ENCODE data around the gene ADPRHL1. TPM values are rescaled to one million over a fixed set of nuclear protein-coding genes. Genes with fewer than 3 reads are reported as not detected.
"Not testable (repeated sequence)": the region's sequence is repeated elsewhere in the genome, so short reads cannot be mapped to it uniquely, and the experiment has no call there.

ADPRHL1 gene
- total RNA-seq, 1 experiment from 2014 or later, result 3.9 TPM

DNA sequence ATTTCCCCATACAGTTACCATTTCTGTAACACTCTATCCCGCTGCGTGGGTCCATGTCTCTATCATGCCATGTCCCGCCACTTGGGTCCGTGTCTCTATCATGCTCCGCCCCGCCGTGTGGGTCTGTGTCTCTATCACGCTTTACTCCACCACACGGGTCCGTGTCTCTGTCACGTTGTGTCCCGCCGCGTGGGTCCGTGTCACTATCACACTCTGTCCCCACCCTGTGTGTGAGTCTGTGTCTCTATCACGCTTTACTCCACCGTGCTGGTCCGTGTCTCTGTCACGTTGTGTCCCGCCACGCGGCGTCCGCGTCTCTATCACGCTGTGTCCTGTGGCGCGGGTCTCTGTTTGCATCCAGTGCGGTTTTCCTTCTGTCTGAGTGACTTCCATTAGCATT lies 11.6 kb downstream of the ADPRHL1 start:
- TF ChIP-seq, protein P1, sequence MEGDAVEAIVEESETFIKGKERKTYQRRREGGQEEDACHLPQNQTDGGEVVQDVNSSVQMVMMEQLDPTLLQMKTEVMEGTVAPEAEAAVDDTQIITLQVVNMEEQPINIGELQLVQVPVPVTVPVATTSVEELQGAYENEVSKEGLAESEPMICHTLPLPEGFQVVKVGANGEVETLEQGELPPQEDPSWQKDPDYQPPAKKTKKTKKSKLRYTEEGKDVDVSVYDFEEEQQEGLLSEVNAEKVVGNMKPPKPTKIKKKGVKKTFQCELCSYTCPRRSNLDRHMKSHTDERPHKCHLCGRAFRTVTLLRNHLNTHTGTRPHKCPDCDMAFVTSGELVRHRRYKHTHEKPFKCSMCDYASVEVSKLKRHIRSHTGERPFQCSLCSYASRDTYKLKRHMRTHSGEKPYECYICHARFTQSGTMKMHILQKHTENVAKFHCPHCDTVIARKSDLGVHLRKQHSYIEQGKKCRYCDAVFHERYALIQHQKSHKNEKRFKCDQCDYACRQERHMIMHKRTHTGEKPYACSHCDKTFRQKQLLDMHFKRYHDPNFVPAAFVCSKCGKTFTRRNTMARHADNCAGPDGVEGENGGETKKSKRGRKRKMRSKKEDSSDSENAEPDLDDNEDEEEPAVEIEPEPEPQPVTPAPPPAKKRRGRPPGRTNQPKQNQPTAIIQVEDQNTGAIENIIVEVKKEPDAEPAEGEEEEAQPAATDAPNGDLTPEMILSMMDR (conservative IDR thresholded peaks at IDR 0.05; ENCODE audit: low read depth, low read length), result no peak
- TF ChIP-seq EZH2 (IDR thresholded peaks at IDR 0.05; ENCODE audit: borderline replicate concordance, low read depth, low read length, poor library complexity, severe bottlenecking), result no peak
- no TSS peak for BruUV-seq (replicated peaks)
- POLR2A ChIA-PET (ENCODE audit: low non-redundant PET), result no interaction called here
- Histone ChIP-seq H3K27ac (ENCODE audit: low read depth, low read length, poor library complexity, severe bottlenecking) (no peak overlapping the region), H3K36me3 (ENCODE audit: insufficient read depth, low read length, poor library complexity, severe bottlenecking) (no peaks in the 10 kb centered on the region), H3K27me3 (replicated peaks; ENCODE audit: insufficient read depth, low read depth, low read length, poor library complexity) (no peaks in the 10 kb centered on the region), H3K4me3 (ENCODE audit: low read depth, low read length, poor library complexity, severe bottlenecking) (no peak overlapping the region), H3K4me1 (ENCODE audit: insufficient read depth, low read length, poor library complexity, severe bottlenecking) (peaks cover 4% of the 10 kb centered on the region), H3K9me3 (ENCODE audit: low read depth, low read length, poor library complexity, severe bottlenecking) (no peaks in the 10 kb centered on the region)
- CTCF ChIA-PET, result no interaction called here
- intact Hi-C loops (cut with micrococcal nuclease; ENCODE audit: unreplicated experiment), result no loop called here
- no peak for DNase-seq (ENCODE audit: low spot score)

DNA sequence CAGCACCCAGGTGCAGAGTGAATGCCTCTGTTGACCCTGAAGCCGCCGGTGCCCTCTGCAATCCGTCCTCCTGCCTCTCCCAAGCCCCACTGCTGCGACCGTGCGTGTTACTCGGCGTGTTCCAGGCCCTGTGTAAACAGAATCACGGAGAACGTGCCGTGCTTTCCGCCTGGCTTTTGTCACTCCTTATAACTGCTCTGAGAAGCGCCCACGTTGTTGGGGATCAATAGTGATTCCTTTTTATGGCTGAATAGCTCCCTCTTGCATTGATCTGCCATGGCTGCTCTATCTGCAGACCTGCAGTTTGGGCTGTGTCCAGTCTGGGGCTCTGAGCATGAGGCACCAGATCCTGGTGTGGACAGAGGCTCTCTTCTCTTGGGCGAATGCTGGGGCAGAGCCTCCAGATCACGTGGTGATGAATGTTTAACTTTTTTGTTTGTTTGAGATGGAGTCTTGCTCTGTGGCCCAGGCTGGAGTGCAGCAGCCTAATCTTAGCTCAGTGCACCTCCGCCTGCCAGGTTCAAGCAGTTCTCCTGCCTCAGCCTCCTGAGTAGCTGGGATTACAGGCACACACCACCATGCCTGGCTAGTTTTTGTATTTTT lies 15.8 kb downstream of the ADPRHL1 start:
- Histone ChIP-seq H3K36me3 (ENCODE audit: insufficient read depth, low read length, poor library complexity, severe bottlenecking) (no peaks in the 10 kb centered on the region), H3K27ac (ENCODE audit: low read depth, low read length, poor library complexity, severe bottlenecking) (no peak overlapping the region), H3K4me1 (ENCODE audit: insufficient read depth, low read length, poor library complexity, severe bottlenecking) (no peaks in the 10 kb centered on the region), H3K9me3 (ENCODE audit: low read depth, low read length, poor library complexity, severe bottlenecking) (no peaks in the 10 kb centered on the region), H3K27me3 (replicated peaks; ENCODE audit: insufficient read depth, low read depth, low read length, poor library complexity) (no peaks in the 10 kb centered on the region), H3K4me3 (ENCODE audit: low read depth, low read length, poor library complexity, severe bottlenecking) (no peak overlapping the region)
- no TSS peak for BruUV-seq (replicated peaks)
- POLR2A ChIA-PET (ENCODE audit: low non-redundant PET), result no interaction called here
- DNase-seq (ENCODE audit: low spot score), result no peak
- intact Hi-C loops (cut with micrococcal nuclease; ENCODE audit: unreplicated experiment), result no loop called here
- CTCF ChIA-PET, result no interaction called here
- no peak for TF ChIP-seq EZH2 (IDR thresholded peaks at IDR 0.05; ENCODE audit: borderline replicate concordance, low read depth, low read length, poor library complexity, severe bottlenecking)
- TF ChIP-seq, protein P1 (conservative IDR thresholded peaks at IDR 0.05; ENCODE audit: low read depth, low read length), result no peak

DNA sequence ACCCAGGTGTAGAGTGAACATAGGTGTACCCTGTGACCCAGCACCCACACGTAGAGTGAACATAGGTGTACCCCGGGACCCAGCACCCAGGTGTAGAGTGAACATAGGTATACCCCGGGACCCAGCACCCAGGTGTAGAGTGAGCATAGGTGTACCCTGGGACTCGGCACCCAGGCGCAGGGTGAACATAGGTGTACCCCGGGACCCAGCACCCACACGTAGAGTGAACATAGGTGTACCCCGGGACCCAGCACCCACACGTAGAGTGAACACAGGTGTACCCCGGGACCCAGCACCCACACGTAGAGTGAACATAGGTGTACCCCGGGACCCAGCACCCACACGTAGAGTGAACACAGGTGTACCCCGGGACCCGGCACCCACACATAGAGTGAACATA lies 16.4 kb downstream of the ADPRHL1 start:
- H3K27me3 ChIP-seq (replicated peaks; ENCODE audit: insufficient read depth, low read depth, low read length, poor library complexity); intact Hi-C loops (cut with micrococcal nuclease; ENCODE audit: unreplicated experiment); CTCF ChIA-PET; H3K27ac ChIP-seq (ENCODE audit: low read depth, low read length, poor library complexity, severe bottlenecking); H3K36me3 ChIP-seq (ENCODE audit: insufficient read depth, low read length, poor library complexity, severe bottlenecking); H3K4me1 ChIP-seq (ENCODE audit: insufficient read depth, low read length, poor library complexity, severe bottlenecking); H3K9me3 ChIP-seq (ENCODE audit: low read depth, low read length, poor library complexity, severe bottlenecking); H3K4me3 ChIP-seq (ENCODE audit: low read depth, low read length, poor library complexity, severe bottlenecking); BruUV-seq (replicated peaks); POLR2A ChIA-PET (ENCODE audit: low non-redundant PET); DNase-seq (ENCODE audit: low spot score): not testable (repeated sequence)

DNA sequence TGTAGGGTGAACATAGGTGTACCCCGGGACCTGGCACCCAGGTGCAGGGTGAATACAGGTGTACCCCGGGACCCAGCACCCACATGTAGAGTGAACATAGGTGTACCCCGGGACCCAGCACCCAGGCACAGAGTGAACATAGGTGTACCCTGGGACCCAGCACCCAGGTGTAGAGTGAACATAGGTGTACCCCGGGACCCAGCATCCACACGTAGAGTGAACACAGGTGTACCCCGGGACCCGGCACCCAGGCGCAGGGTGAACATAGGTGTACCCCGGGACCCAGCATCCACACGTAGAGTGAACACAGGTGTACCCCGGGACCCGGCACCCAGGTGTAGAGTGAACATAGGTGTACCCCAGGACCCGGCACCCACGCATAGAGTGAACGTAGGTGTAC lies 17.4 kb downstream of the ADPRHL1 start:
- H3K4me1 ChIP-seq (ENCODE audit: insufficient read depth, low read length, poor library complexity, severe bottlenecking); BruUV-seq (replicated peaks); H3K27me3 ChIP-seq (replicated peaks; ENCODE audit: insufficient read depth, low read depth, low read length, poor library complexity); H3K9me3 ChIP-seq (ENCODE audit: low read depth, low read length, poor library complexity, severe bottlenecking); POLR2A ChIA-PET (ENCODE audit: low non-redundant PET); H3K36me3 ChIP-seq (ENCODE audit: insufficient read depth, low read length, poor library complexity, severe bottlenecking); CTCF ChIA-PET; H3K4me3 ChIP-seq (ENCODE audit: low read depth, low read length, poor library complexity, severe bottlenecking); intact Hi-C loops (cut with micrococcal nuclease; ENCODE audit: unreplicated experiment); H3K27ac ChIP-seq (ENCODE audit: low read depth, low read length, poor library complexity, severe bottlenecking); DNase-seq (ENCODE audit: low spot score): not testable (repeated sequence)
